ENCODE results near the gene HSPA8. TPM values are rescaled to one million over a fixed set of nuclear protein-coding genes. Genes with fewer than 3 reads are reported as not detected.
"Not testable (repeated sequence)": the region's sequence is repeated elsewhere in the genome, so short reads cannot be mapped to it uniquely, and the experiment has no call there.

Gene HSPA8
- total RNA-seq, 4 donors from 2014 or later, result 976 to 1,475 (median 1,128) TPM

DNA sequence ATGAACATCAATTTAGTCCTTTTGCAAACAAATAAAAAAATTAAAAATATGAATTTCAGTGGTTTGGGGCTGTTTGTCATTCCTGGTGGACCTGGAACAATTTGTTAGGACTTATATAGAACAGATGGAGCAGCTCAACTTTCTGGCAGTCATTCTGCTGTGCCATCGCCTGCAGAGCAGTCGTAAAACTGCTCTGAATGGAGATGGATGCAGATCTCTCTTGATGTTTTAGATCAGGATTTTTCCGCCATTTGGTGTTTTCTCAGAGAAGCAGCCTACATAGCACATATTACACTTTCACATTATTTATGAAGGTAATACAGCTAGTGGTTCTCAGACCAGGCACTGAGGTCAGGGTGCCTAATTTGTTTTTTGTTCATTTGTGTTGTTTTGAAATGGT lies 31.8 kb upstream of the HSPA8 start:
- no peak for ATAC-seq
- H3K27ac ChIP-seq, result peak overlapping the region in 1 of 4 donors; percentile 24
- H3K4me1 ChIP-seq, result peaks cover 0 to 40% (median 0%) of the 10 kb centered on the region in 3 donors
- no peaks in the 10 kb centered on the region for H3K9me3 ChIP-seq
- 79 to 87% methylated on average over 3 of the region's 3 CpGs for WGBS, 2 donors (ENCODE audit: low coverage in 1 of 2)
- H3K27me3 ChIP-seq, result no peaks in the 10 kb centered on the region
- no peak overlapping the region for H3K4me3 ChIP-seq
- TF ChIP-seq POLR2A (IDR thresholded peaks at IDR 0.05) (no peak), EP300 (IDR thresholded peaks at IDR 0.05) (no peak), POLR2AphosphoS5 (IDR thresholded peaks at IDR 0.05) (no peak)
- TF ChIP-seq, protein P1, sequence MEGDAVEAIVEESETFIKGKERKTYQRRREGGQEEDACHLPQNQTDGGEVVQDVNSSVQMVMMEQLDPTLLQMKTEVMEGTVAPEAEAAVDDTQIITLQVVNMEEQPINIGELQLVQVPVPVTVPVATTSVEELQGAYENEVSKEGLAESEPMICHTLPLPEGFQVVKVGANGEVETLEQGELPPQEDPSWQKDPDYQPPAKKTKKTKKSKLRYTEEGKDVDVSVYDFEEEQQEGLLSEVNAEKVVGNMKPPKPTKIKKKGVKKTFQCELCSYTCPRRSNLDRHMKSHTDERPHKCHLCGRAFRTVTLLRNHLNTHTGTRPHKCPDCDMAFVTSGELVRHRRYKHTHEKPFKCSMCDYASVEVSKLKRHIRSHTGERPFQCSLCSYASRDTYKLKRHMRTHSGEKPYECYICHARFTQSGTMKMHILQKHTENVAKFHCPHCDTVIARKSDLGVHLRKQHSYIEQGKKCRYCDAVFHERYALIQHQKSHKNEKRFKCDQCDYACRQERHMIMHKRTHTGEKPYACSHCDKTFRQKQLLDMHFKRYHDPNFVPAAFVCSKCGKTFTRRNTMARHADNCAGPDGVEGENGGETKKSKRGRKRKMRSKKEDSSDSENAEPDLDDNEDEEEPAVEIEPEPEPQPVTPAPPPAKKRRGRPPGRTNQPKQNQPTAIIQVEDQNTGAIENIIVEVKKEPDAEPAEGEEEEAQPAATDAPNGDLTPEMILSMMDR (IDR thresholded peaks at IDR 0.05), result no peak
- H3K36me3 ChIP-seq, result peaks cover 0 to 21% of the 10 kb centered on the region in 2 donors

DNA sequence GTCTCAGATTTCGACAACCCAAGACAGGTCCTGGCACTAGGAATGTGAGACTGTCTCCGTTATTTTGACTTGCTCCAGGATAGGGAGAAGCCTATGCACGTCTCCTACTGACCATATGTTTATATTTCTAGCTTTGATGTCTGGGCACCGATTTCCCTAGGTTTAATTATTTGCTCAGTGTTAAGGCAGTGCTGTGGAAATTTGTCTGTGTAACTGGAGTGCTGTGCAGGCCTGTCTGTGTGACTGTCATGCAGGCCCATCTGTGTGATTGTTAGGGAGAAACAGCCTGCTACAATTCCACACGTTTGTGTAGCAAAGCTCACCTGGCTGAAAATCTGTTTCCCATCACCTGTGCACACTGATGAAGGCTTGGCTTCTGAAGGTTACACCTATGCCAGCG lies 29.6 kb upstream of the HSPA8 start:
- WGBS, 2 donors (ENCODE audit: low coverage in 1 of 2), result 41 to 47% methylated on average over 3 to 6 of the region's 6 CpGs

DNA sequence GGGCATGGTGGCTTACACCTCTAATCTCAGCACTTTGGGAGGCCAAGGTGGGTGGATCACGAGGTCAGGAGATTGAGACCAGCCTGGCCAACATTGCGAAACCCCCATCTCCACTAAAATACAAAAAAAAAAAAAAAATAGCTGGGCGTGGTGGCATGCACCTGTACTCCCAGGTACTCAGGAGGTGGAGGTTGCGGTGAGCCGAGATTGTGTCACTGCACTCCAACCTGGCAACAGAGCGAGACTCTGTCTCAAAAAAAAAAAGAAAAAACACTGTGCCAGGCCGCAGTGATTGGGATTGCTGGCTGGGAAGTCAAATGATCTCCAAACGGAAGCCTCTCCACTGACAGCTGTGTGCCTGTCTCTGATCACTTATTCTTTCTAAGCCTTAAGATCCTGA lies 28.2 kb upstream of the HSPA8 start:
- not testable (repeated sequence) for ATAC-seq, H3K36me3 ChIP-seq, H3K27ac ChIP-seq, H3K9me3 ChIP-seq, H3K27me3 ChIP-seq, H3K4me3 ChIP-seq
- peaks cover 0 to 33% (median 0%) of the 10 kb centered on the region in 3 donors for H3K4me1 ChIP-seq
- WGBS, 2 donors (ENCODE audit: low coverage in 1 of 2), result 89 to 93% methylated on average over 7 to 8 of the region's 8 CpGs

More for the DNA sequence above, 29.6 kb upstream of the HSPA8 start:
- no peak overlapping the region for H3K4me3 ChIP-seq
- peaks cover 0 to 11% of the 10 kb centered on the region in 2 donors for H3K36me3 ChIP-seq
- H3K9me3 ChIP-seq, result no peaks in the 10 kb centered on the region
- no peak for TF ChIP-seq POLR2A (IDR thresholded peaks at IDR 0.05)
- no peak for TF ChIP-seq POLR2AphosphoS5 (IDR thresholded peaks at IDR 0.05)
- TF ChIP-seq, protein P1 (IDR thresholded peaks at IDR 0.05), result no peak
- TF ChIP-seq EP300 (IDR thresholded peaks at IDR 0.05), result no peak
- H3K27ac ChIP-seq, result peak overlapping the region in 2 of 4 donors; percentile 17 to 26
- no peaks in the 10 kb centered on the region for H3K27me3 ChIP-seq
- ATAC-seq, result no peak
- peaks cover 0 to 39% (median 0%) of the 10 kb centered on the region in 3 donors for H3K4me1 ChIP-seq

GRCh38 chr11:123088896-123089295 lies 27.0 kb upstream of the HSPA8 start:
- not testable (repeated sequence) for H3K4me3 ChIP-seq, H3K27me3 ChIP-seq, ATAC-seq, H3K36me3 ChIP-seq, H3K9me3 ChIP-seq
- WGBS, 2 donors (ENCODE audit: low coverage in 1 of 2), result 77 to 87% methylated on average over 3 to 7 of the region's 10 CpGs
- H3K27ac ChIP-seq, result peak overlapping the region in 1 of 4 donors; percentile 32
- H3K4me1 ChIP-seq, result peaks cover 0 to 29% (median 0%) of the 10 kb centered on the region in 3 donors

- not testable (repeated sequence) for H3K27ac ChIP-seq, H3K36me3 ChIP-seq, H3K27me3 ChIP-seq, ATAC-seq, H3K9me3 ChIP-seq, H3K4me3 ChIP-seq
- 96 to 100% methylated on average over 2 to 4 of the region's 5 CpGs for WGBS, 2 donors (ENCODE audit: low coverage in 1 of 2)
- H3K4me1 ChIP-seq, result peaks cover 0 to 31% (median 0%) of the 10 kb centered on the region in 3 donors
Observed at GRCh38 chr11:123087657-123088056, 25.7 kb upstream of the HSPA8 start.

DNA sequence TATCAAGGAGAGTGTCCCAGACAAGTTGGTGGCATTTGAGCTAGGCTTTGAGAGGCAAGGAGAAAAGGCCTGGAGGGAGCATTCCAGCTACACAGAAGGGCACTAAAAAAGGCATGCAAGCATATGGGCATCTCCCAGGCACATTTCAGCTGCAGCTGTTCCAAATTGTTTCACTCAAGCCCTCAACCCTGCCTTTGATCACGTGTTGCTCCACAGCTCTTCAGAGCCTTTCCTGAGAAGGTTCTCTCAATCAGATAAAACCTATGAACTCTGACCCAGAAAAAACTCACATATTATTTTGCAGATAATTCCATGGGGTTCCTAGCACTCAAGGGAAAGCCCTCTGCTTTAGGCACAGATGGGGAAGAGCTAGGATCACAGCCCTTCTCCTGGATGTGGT lies 24.4 kb upstream of the HSPA8 start:
- Histone ChIP-seq H3K27ac (peak overlapping the region in 1 of 4 donors; percentile 4), H3K27me3 (no peaks in the 10 kb centered on the region), H3K4me3 (no peak overlapping the region), H3K36me3 (peaks cover 0 to 21% of the 10 kb centered on the region in 2 donors), H3K9me3 (no peaks in the 10 kb centered on the region), H3K4me1 (peaks cover 0 to 18% (median 0%) of the 10 kb centered on the region in 3 donors)
- TF ChIP-seq, protein P1 (IDR thresholded peaks at IDR 0.05), result no peak
- no peak for TF ChIP-seq EP300 (IDR thresholded peaks at IDR 0.05)
- no peak for TF ChIP-seq POLR2A (IDR thresholded peaks at IDR 0.05)
- no peak for TF ChIP-seq POLR2AphosphoS5 (IDR thresholded peaks at IDR 0.05)
- 40 to 60% methylated on average over 1 of the region's 1 CpG for whole genome bisulfite sequencing, 2 donors (ENCODE audit: low coverage in 1 of 2)
- ATAC-seq, result no peak

All from gastroesophageal sphincter (tissue), 4 donors.